Peyer's patch (tissue), 4 donors: ENCODE measurements around the gene ZNF394.

Source experiments
- CTCF ChIP-seq, 6 experiments: fragments of 450-650 bp in 4 of 6; fragments of 200-600 bp in 2 of 6; sonication (generic) in 1 of 6; IDR thresholded peaks; one replicate each; pipeline ENCODE4 v1.5.1; 2017 to 2019; ENCODE audit warnings: antibody characterized with exemption in 6 of 6, mild to moderate bottlenecking in 3 of 6, moderate library complexity in 1 of 6
- POLR2A ChIP-seq, 2 donors: fragments of 450-650 bp; IDR thresholded peaks; one replicate each; pipeline ENCODE4 v1.5.1; 2017; ENCODE audit warnings: antibody characterized with exemption in 2 of 2, mild to moderate bottlenecking in 2 of 2, moderate library complexity in 2 of 2

- no peak for TF ChIP-seq CTCF (IDR thresholded peaks at IDR 0.05)
- TF ChIP-seq POLR2A (IDR thresholded peaks at IDR 0.05): no peak
These were observed 10.8 kb downstream of the ZNF394 start for GRCh38 chr7:99489235-99489634.
